GM18511 (cell line): ENCODE data around the gene CENPN.

Experiments
- ATAC-seq: cut with Tn5 transposase; IDR thresholded peaks from one replicate; pipeline ENCODE4 v1.9.1; 2021; ENCODE audit warnings: mild to moderate bottlenecking, moderate library complexity; ENCODE audit not compliant: unreplicated experiment

CENPN gene

GRCh38 chr16:80991792-80992430, 15.1 kb upstream of the CENPN start:
- no peak for ATAC-seq

- ATAC-seq = no peak
Measured at GRCh38 chr16:80992676-80993293, 14.2 kb upstream of the CENPN start.

- no peak for ATAC-seq
Measured at GRCh38 chr16:80993307-80993706, 13.7 kb upstream of the CENPN start.

- ATAC-seq = no peak
Measured at GRCh38 chr16:80993834-80994233, 13.2 kb upstream of the CENPN start.

- no peak for ATAC-seq
Measured at GRCh38 chr16:80994451-80994850, 12.6 kb upstream of the CENPN start.

- no peak for ATAC-seq
Measured at GRCh38 chr16:80996688-80997138, 10.3 kb upstream of the CENPN start.

- peak; percentile 74 for ATAC-seq
Measured at GRCh38 chr16:80997139-80997798, 9.7 kb upstream of the CENPN start.

GRCh38 chr16:80997964-80998620, 8.9 kb upstream of the CENPN start:
- ATAC-seq = no peak

GRCh38 chr16:81000873-81001272, 6.1 kb upstream of the CENPN start:
- no peak for ATAC-seq

GRCh38 chr16:81001330-81001729, 5.7 kb upstream of the CENPN start:
- ATAC-seq = no peak

- no peak for ATAC-seq
Measured at GRCh38 chr16:81003064-81003463, 4.0 kb upstream of the CENPN start.

GRCh38 chr16:81003610-81004460, 3.2 kb upstream of the CENPN start:
- ATAC-seq = no peak

GRCh38 chr16:81004646-81005353, 2.2 kb upstream of the CENPN start:
- no peak for ATAC-seq

GRCh38 chr16:81005610-81006161, 1.3 kb upstream of the CENPN start:
- no peak for ATAC-seq

- ATAC-seq = peak; percentile 40
Measured at GRCh38 chr16:81006211-81006812, 702 bp upstream of the CENPN start.

GRCh38 chr16:81008505-81008789, 1.4 kb downstream of the CENPN start:
- no peak for ATAC-seq

- ATAC-seq = no peak
Measured at GRCh38 chr16:81012974-81013373, 6.0 kb downstream of the CENPN start.

- no peak for ATAC-seq
Measured at GRCh38 chr16:81014672-81015071, 7.7 kb downstream of the CENPN start.

GRCh38 chr16:81018496-81018895, 11.5 kb downstream of the CENPN start:
- no peak for ATAC-seq

- ATAC-seq = no peak
Measured at GRCh38 chr16:81026429-81026828, 19.4 kb downstream of the CENPN start.
